Activated CD4-positive, alpha-beta T cell treated with anti-CD3 and anti-CD28 coated beads for 4 hours (primary cell): ENCODE measurements around the gene CBX7.
A peak's percentile ranks its signal among the peaks of the same experiment; 100 is the strongest.

Source experiments
- DNase-seq, 2 donors: peaks; one replicate each; pipeline ENCODE4 v3.0.0-alpha.2; 2020

The CBX7 gene

DNA sequence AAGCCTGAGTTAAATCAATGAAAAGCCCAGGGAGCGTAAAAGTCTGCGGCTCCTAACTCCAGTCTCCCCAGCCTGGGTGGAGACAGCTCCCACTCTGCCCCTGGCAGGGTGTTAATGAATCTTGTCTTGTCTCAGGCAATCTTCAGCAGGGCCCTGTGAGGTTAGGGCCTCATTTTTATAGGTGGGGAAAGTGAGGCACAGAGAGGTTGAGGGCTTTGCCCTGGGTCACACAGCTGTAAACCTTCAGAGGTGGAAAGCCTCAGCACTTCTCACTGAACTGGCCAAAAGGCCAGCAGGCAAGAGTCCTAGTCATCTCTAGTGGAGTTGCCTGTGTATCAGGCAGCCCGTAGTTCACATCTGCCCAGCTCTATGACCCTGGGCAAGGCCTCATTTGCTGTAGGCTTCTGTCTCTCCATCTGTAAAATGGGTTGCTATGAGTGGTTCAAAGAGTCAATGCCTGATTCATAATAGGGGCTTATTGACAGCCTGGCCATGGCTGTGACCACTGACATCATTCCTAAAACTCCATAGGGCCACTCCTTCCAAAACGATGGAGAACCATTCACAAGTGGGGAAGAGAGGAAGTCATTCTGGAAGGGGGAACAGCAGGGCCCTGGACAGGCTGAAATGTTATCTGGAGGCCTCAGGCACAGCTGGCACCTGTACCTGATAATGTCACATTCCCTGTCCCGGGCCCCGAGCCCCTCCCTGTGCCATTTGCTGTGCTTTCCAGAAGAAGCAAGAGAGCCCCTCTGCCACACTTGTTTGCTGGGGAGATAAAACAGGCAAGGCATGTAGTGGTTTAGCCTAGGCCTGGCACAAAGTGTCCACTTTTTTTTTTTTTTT lies 6.0 kb downstream of the CBX7 start:
- DNase-seq: no peak

DNA sequence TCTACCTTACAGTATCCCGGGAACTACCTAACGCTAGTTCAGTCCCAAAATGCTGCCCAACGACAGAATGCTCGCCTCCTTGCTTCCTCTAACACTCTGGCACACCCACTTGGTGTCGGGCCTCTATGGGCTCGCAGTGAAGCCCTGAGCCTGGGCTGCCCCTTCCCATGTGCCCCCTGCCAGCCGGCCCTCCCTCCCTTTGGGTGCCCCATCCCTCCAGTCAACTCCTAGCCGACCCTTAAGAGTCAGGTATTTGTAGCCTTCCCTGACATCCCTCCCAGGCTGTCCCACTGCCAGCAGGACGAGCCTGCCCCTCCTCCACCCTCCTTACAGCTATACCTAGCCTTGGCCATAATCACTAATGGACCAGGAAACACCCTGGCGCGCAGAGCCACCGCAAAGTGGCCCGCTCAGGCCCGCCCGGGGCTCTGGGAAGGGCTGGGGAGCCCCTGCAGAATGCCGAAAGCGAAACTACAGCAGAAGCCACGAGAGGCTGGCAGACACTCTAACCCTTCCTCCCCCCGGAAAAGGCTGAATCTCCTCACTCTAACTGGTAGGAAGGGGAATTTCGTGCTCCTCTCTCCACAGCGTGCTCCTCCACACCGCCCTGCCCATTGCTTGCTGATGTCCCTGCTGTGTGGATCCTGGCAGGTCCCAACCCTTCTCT lies 8.2 kb downstream of the CBX7 start:
- peak; percentile 54 to 67 for DNase-seq

DNA sequence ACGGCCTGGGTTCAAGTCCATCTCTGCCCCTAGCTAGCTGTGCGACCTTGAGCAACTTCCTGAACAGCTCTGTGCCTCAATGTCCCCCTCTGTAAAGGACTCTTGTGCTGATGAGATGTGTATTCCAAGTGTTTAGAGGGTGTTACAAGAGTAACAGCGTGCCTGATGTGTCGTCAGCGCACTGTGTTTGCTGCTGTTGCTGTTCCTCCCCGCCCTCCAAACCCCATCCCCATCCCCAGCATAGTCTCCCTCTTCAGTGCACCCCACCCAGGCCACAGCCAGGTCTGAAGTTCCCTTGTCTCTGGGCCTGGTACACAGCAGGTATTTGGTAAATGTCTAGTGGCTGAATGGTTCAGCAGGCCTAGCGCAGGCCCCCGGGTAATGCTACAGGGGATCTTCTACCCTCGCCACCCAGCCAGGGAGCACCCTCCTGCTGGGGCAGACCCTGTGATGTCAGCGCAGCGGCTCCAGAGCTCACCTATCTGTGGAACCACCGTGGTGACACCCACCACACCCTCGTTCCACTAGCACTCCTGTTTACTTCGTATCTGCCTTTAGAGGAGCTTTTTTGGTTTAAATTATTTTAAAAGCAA lies 10.3 kb downstream of the CBX7 start:
- DNase-seq: no peak

DNA sequence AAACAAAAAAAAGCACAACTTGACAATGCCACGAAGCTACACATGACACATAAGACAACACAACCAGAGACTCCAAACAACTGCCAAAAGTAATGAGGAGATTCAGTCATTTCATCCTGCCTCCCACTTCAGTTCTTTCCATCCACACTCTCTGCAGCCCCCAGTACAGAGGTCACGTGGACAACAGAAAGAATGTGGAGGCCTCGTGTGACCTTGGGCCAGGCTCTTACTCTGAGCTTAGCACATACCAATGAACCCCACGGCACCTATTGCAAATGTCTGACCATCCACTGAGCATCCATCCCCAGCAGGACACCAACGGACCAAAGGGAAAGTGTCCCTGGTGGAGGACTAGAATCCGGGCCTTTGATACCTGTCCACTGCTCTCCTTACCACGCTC lies 12.5 kb downstream of the CBX7 start:
- DNase-seq: no peak

DNA sequence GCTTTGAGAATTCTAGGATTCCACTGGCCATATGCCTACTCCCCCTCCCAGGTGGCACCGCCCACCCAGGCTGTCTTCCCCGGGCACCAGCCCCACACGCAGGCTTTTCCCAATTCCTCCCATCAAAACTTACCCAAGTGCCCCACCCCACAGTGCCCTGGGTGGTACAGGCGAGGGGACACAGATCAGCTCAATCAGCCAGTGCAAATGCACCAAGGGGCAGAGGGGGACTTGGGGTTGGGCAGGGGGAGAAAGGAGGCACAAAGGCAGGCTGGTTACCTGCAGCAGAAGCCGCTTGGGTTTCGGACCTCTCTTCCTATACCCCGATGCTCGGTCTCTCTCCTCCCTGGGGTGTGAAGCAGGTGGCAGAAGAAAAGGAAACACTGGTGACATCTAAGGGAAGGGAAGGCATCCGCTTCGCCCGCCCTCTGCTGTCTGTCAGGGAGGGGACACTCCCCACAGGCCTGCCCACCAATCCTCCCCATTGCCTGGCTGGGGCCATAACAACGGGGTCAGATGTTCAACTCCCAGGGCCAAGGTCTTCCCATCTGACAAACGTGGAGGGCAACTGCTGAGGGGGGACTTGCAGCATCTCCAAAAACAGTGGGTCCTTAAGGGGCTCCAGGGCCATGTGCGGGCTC lies 14.0 kb downstream of the CBX7 start:
- DNase-seq: no peak

DNA sequence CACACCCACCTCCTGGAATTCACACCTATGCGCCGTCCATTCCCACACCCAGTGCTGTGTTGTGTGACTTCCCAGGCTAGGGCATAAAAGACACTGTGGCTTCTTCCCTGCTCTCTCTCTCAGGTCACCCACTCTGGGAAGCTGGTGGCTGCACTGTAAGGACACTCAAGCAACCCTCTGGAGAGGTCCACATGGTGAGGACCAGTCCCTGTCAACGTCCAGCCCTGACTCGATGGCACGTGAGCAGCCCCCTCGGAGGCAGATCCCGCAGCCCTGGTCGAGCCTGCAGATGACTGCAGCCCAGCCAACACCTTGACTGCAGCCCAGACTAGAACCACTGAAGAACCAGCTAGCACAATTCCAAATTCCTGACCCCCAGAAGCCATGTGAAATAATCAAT lies 16.2 kb downstream of the CBX7 start:
- DNase-seq: no peak

DNA sequence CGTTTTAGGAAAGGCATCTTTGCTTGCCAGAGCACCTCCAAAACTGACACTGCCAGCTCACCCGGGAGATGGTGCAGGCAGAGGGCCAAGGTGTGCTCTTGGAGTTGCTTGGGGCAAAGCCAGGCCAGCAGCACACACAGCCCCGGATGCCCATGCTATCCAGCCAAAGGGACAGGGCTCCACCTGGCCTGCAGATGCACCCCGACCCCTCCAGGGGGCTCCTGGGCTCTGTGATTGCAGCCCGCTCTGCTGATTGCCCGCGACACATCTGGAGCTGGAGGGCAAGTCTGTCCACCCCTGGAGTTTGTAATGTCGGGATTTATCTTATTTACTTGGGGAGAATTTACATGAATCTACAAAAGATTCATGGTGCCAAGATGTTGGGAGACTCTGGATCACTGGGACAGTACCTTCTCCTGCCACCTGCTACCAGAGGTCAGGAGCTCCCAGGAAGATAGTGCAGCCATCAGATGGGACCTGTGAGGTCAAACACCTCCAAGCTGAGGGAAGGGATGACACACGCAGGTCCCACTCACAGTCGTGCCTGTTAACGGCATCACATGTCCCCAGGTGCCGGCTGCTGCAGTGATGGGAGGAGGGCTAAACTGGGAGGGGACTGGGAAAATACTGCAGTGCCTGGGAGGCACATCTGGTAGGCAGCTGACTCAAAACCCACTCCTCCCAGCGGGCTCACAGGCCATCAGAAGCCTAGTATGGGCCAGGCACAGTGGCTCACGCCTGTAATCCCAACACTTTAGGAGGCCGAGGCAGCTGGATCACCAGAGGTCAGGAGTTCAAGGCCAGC lies 17.2 kb downstream of the CBX7 start:
- peak; percentile 37 to 40 for DNase-seq

DNA sequence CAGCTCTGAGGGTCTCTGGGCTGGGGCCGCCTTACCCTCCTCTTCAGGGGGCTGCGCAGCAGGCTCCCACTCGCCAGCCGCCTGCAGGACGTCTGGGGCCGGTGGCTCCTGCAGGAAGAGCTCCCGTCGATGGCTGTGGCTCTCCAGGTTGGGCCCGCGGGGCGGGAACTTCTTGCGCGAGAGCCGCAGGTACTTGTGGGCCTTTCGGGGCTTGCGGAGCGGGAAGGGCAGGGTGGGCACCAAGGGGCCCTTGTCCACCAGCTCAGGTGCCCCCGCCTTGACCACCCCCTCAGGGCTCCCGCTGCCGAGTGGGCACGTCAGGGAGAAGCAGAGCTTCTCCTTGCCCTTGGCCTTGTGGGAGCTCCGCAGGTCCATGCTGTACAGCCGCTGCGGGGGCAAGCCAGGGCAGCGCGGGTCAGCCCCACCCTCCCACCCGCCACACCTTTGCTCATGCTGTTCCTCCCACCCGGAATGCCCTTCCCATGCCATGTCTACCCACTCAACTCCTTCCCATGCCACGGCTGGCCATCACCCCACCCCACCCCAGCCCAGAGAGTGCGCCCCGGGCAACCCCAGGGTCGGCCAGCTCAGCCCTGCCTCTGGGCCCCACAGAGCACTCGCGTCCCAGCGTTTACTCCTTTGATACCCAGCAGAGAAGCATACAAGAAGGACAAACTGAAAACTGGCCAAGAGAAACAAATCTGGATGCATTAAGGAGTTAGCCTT lies 18.0 kb downstream of the CBX7 start:
- no peak for DNase-seq

DNA sequence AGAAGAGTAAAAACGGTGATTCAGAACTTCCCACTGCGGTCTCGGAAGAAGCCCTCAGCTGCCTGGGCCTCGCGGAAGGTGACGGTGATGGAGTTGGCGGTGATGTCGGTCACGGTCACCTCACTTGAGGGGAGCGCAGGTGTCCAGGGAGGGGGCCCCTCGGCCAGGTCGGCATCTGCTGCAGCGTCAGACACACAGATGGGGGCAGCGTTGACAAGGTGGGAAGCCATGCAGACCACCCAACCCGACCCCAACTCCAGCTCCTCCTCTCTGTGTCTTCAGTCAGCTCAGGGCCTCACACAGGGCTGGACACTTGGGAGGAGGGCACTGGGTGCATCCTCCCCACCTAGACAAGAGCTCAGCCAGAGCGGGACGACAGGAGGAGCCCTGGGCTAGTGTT lies 18.6 kb downstream of the CBX7 start:
- DNase-seq: no peak

DNA sequence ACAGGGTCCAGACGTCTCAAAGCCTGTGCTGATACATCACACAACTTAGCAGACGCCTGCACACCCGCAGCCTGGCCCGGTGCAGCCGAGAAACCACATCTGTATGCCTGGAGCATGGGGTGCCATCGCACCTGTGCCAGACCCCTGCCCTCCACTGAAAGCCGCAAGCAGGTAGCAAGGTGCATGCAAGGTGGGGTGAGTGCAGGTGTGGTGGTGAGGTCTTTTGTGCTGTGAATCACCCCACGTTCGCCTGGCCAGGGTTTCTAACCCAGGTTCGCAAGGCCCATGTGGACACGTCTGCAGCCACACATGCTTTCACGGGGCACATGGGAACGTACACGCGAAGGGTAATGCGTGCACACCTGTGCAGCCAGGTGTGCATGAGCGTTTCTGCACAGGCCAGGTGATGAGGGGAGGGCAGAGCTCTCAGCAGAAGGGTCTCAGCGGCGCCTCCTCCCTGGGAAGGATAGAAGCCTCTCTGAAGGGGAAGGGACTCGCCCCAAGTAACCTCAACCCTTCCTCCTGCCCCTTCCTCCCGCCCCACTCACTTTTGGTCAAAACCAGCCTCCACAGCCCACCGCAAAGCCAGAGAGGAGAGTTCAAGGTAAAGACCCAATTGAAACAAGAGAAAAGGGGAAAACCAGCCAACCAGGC lies 19.5 kb downstream of the CBX7 start:
- no peak for DNase-seq

DNA sequence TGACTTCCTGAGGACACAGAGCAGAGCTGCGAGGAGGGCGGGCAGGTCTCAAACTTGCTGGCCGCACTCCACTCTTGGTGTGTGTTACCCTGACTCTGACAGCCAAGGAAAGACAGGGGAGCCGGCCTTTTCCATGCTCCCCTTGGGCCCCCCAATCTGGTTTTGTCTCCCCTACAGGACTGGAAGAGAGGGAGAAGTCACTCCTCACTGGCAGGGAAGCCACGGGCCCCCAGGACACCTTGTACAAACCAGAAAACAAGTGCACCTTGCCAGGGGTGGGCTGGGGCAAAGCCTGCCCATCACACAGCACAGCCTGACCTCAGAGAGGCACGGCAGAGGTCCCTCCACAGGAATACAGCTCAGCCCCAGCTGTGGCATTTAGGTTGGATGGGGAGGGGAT lies 20.2 kb downstream of the CBX7 start:
- DNase-seq: no peak

DNA sequence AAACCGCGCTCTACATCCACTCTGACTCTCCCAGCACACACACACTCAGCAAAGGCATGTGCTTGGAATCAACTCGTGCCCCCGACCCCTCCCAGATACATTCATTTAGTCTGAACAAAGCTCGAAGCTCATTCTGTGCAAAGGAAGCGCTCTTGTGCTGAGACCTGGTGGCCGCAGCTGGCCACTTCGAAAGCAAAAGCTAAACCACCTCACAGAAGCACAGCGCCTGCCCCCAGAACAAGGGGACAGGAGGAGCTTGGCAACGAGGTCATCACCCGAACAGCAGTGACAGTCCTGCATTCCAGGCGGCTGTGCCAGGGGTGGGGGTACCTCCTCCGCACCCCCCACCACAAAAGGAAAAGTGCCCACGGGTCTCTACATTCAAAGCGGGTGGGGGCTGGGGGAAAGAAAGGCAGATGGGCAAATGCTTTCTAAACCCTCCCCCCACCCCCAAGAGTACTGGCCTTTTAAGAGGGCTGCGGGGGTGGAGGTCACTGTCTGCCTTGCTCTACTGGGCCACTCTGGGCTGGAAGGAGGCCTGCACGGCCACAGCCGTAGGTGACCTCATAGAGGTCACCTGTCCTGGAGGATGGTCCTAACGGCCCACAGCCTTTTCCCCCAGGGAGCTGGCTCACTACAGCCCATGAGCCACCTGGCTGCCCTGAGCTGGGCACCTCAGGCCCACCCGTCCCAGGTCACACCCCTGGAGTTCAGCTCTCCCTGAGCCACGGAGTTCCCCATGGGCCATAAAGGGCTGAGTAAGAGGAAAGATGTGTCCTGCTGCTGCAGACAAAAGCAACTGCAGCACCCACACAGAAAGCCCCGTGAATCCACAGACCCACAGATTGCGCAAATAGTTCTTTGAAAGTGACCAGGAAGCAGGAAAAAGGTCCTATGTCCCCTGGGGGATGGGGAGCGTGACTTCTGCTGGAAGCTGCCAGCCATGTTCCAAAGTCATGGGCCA lies 21.3 kb downstream of the CBX7 start:
- no peak for DNase-seq

DNA sequence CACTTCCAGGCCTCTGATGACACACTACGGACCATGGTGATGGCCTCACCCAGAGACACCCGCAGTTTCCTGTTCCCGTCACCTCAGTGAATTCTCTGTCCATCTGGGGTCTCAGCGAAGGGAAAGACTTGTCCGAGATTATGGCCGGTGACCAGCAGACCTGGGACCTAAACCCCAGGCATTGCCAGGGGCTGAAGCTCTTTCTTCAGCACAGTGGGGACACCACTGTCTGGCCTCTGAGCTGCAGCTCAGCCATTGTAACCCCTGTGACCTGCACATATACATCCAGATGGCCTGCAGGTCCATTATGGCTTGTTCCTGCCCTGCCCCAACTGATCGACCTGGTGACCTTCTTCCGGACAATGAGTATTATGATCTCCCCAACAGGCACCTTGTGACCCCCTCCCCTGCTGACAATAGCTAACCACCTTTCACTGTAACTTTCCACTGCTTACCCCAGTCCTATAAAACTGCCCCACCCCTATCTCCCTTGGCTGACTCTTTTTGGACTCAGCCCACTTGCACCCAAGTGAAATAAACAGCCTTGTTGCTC lies 22.3 kb downstream of the CBX7 start:
- no peak for DNase-seq

DNA sequence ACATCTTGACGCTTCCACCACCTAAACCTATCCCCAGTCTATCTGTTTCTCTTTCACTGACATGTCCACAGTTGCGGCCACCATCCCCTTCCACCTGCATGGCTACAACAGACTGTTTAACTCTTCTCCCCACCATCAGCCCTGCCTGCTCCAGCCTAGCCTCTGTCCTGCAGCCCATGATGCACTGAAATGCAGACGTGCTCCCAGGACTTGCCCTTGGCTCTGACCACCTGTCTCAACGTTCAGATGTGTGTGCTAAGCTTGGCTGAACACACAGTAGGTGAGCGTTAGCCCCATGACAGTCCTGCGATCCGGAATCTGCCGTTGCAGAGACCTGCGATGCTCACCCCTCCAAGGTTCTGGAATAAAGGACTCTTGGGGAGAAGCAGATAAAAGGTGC lies 22.7 kb downstream of the CBX7 start:
- DNase-seq: no peak

DNA sequence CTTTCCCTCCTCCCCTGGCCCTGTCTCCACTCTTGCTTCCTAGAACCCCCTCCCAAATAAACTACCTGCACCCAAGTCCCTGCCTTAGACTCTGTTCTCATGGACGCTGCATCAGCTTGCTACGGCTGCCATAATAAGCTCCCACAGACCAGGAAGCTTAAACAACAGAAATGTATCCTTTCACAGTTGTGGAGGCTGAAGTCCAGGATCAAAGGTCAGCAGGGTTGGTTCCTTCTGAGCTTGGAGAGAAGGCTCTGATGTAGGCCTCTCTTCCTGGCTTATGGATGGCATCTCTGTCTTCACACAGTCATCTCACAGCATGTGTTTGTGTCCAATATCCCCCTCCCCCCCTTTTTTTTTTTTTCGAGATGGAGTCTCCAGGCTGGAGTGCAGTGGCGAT lies 23.4 kb downstream of the CBX7 start:
- no peak for DNase-seq

DNA sequence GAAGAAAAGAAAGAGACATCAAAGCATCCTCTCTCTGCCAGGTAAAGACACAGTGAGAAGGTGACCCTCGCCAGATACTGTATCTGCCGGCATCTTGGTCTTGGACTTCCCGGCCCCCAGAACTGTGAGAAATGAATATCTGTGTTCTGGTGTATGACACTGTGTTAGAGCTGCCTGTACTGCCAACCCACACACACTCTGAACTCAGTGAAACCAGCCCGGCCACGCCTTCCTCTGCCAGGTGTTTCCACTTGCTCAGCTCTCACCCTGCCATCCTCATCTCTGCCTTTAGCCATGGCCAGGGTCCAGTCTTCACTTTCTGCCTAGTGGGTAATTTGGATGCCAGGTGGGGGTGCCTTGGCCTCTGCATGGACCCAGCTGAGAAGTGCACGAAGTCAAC lies 24.0 kb downstream of the CBX7 start:
- DNase-seq: no peak

DNA sequence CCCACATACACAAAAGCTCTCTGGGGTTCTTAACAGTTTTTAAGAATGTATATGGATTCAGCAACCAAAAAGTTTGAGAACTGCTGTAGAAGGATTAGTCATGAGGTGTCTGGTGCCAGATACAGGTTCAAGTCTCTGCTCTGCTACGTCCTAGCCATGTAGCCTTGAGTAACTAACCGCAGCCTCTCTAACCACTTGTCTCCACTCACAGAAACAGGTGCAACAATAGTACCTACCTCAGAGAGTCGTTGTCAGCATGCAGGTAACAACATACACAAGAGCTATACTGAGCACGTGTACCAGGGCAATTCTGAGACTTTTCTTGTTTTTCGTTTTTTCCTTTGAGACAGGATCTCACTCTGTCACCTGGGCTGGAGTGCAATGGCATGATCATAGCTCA lies 26.9 kb downstream of the CBX7 start:
- DNase-seq: no peak

DNA sequence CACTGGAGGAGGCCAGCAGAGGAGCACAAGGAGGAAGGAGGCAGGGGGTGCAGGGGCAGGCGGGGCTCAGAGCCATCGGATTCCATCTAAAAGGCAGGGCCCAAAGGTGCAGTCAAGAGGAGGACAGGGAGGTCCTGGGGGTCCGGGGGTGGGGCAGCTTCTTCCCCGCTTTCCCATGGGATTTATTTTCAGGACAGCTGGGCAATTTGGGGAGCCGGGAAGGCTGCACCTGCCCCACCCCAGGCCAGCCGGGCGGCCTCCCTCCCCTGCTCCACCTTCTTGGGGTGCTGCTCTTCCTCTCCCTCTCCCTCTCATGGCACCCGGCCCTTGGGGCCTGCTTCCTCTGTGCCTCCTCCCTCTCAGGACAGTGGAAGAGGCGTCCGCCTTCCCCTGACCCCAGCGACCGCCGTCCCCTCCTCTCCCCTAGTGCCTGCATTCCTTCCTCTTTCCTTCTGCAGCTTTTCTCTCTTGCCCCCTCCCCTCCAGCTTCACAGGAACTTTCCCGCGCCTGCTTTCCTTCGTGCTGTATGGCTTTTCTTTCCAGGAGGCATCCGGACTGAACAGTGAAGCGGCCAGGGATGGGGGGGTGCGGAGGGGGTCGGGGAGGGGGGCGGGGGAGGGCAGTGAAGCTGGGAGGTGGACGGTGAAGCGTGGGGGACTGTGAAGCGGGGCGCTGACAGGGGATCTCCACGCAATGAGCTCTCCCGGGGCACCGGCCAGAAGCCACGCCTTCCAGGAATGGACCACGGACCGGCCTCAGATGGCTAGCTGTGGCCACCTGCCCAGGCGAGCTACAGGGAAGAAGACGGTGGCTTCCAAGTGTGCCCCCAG lies 28.5 kb downstream of the CBX7 start:
- DNase-seq: no peak
